Activated naive CD8-positive, alpha-beta T cell treated with anti-CD3 and anti-CD28 coated beads, Interleukin-2, amount 50 U/mL, for 16 hours (primary cell): ENCODE data around the gene CCDC24.
A peak's percentile ranks its signal among the peaks of the same experiment; 100 is the strongest.

Experiments
- DNase-seq: peaks from one replicate; pipeline ENCODE4 v3.0.0-alpha.2; 2020; ENCODE audit warnings: low read depth, low spot score

The CCDC24 gene

GRCh38 chr1:43963006-43963405 is 28.4 kb upstream of the CCDC24 start:
- no peak for DNase-seq

- no peak for DNase-seq
Measured at GRCh38 chr1:43963890-43964289, 27.5 kb upstream of the CCDC24 start.

- no peak for DNase-seq
Measured at GRCh38 chr1:43965316-43965715, 26.1 kb upstream of the CCDC24 start.

GRCh38 chr1:43968348-43968948 is 23.0 kb upstream of the CCDC24 start:
- DNase-seq = no peak

GRCh38 chr1:43969416-43969745 is 22.0 kb upstream of the CCDC24 start:
- DNase-seq = no peak

GRCh38 chr1:43969746-43970466 is 21.5 kb upstream of the CCDC24 start, which contains the start of gene DPH2:
TSS of gene DPH2 (plus strand) at chr1:43970010. CDS start at chr1:43970176, 166 bp downstream.
- DNase-seq = peak; percentile 92

- no peak for DNase-seq
Measured at GRCh38 chr1:43970502-43970901, 20.9 kb upstream of the CCDC24 start.

- no peak for DNase-seq
Measured at GRCh38 chr1:43970911-43971310, 20.5 kb upstream of the CCDC24 start.

- DNase-seq = no peak
Measured at GRCh38 chr1:43971336-43971980, 19.9 kb upstream of the CCDC24 start.

- DNase-seq = no peak
Measured at GRCh38 chr1:43973981-43974442, 17.4 kb upstream of the CCDC24 start.

- peak; percentile 88 for DNase-seq
Measured at GRCh38 chr1:43974443-43975248, 16.8 kb upstream of the CCDC24 start, which contains the start of gene ATP6V0B. TSS of gene ATP6V0B (plus strand) at chr1:43974960. CDS start at chr1:43975041, 81 bp downstream.

GRCh38 chr1:43975249-43975961 is 16.0 kb upstream of the CCDC24 start:
- no peak for DNase-seq

GRCh38 chr1:43976045-43976444 is 15.4 kb upstream of the CCDC24 start:
- DNase-seq = no peak

- DNase-seq = no peak
Measured at GRCh38 chr1:43976890-43977289, 14.5 kb upstream of the CCDC24 start.

GRCh38 chr1:43977376-43978263 is 13.8 kb upstream of the CCDC24 start:
- DNase-seq = no peak

- no peak for DNase-seq
Measured at GRCh38 chr1:43978264-43978550, 13.2 kb upstream of the CCDC24 start.

GRCh38 chr1:43978551-43979260 is 12.7 kb upstream of the CCDC24 start, which contains the start of gene B4GALT2:
TSS of gene B4GALT2 (plus strand) at chr1:43979210. CDS start at chr1:43981161, 1,951 bp downstream.
- no peak for DNase-seq

- DNase-seq = no peak
Measured at GRCh38 chr1:43979261-43979527, 12.2 kb upstream of the CCDC24 start.

- no peak for DNase-seq
Measured at GRCh38 chr1:43979528-43980254, 11.7 kb upstream of the CCDC24 start.
